Neuron (in vitro differentiated cells): ENCODE measurements around the gene FAM124A.

ENCODE experiments used
- H2AFZ ChIP-seq: one replicate; pipeline ENCODE4 v1.6.1; 2013; ENCODE audit warnings: low read depth, mild to moderate bottlenecking, inconsistent platforms, low read length, moderate library complexity
- H3K27me3 ChIP-seq: one replicate; pipeline ENCODE4 v1.6.1; 2013; ENCODE audit warnings: low read length; ENCODE audit not compliant: insufficient read depth
- H3K36me3 ChIP-seq: one replicate; pipeline ENCODE4 v1.6.1; 2013; ENCODE audit warnings: low read length; ENCODE audit not compliant: insufficient read depth
- H3K4me1 ChIP-seq: one replicate; pipeline ENCODE4 v1.6.1; 2013; ENCODE audit warnings: low read length; ENCODE audit not compliant: insufficient read depth
- H3K4me3 ChIP-seq: 2 replicates; pipeline ENCODE4 v1.5.1; 2013; ENCODE audit warnings: mild to moderate bottlenecking, low read length, moderate library complexity
- H3K9me3 ChIP-seq: one replicate; pipeline ENCODE4 v1.6.1; 2013; ENCODE audit warnings: low read length

Gene FAM124A, protein sequence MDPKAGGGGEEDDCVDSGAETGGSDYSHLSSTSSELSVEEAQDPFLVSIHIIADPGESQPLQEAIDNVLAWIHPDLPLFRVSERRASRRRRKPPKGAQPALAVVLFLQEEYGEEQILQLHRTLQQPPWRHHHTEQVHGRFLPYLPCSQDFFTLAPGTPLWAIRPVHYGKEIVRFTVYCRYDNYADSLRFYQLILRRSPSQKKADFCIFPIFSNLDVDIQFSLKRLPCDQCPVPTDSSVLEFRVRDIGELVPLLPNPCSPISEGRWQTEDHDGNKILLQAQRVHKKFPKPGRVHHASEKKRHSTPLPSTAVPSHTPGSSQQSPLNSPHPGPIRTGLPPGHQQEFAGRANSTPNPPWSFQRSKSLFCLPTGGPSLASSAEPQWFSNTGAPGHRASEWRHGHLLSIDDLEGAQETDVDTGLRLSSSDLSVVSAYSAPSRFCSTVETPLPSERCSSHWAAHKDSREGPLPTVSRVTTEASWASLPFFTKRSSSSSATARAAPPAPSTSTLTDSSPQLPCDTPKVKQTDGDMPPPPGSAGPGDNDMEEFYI

DNA sequence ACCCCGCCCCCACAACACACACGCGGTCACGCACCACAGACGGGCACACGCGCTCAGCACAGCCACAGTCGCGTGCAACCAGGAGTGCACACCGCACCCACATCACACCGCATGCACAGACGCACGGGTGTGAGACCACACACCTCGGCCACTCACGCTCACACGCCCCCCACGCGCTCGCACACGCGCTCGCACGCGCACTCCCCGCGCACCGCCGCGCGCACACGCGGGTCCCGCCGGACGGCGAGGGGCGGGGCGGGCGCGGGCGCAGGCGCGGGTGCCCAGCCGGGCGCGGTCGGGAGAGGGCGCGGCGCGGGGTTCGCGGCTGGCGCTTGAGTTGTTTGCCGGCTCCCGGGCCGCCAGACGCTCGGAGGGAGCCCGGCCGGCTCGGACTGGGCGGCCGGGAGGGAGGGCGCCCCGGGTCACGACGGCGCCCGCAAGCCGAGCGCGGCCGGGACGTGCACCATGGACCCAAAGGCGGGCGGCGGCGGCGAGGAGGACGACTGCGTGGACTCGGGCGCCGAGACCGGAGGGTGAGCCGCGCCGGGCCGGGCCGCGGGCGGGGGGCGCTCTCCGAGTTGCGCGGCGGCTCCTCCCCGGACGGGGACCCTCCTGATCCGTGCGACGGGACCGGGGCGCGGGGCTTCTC, at the start of gene FAM124A:
FAM124A (plus strand) TSS at position 362 of the 649 bp plus-strand sequence; CDS start at position 466, 104 bp downstream.
- H3K4me1 ChIP-seq: peaks cover 4% of the 10 kb centered on the region
- no peaks in the 10 kb centered on the region for H3K36me3 ChIP-seq
- no peaks in the 10 kb centered on the region for H3K9me3 ChIP-seq
- H2AFZ ChIP-seq: peak within 1 kb of the TSS; percentile 96
- H3K27me3 ChIP-seq: peaks cover 18% of the 10 kb centered on the region
- H3K4me3 ChIP-seq: peak within 1 kb of the TSS; percentile 51

DNA sequence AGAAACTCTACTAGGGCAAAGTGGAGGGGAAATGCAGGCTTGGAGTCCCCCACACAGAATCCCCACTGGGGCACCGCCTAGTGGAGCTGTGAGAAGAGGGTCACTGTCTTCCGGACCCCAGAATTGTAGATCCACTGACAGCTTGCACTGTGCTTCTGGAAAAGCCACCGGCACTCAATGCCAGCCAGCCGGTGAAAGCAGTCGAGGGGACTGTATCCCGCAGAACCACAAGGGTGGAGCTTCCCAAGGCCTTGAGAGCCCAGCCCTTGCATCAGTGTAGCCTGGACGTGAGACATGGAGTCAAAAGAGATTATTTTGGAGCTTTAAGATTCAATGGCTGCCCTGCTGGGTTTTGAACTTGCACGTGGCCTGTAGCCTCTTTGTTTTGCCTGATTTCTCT, 47.2 kb upstream of the FAM124A start:
- Histone ChIP-seq H3K4me1 (no peaks in the 10 kb centered on the region), H3K27me3 (peaks cover 5% of the 10 kb centered on the region), H3K4me3 (no peak overlapping the region), H3K9me3 (no peaks in the 10 kb centered on the region), H3K36me3 (no peaks in the 10 kb centered on the region), H2AFZ (no peak overlapping the region)

DNA sequence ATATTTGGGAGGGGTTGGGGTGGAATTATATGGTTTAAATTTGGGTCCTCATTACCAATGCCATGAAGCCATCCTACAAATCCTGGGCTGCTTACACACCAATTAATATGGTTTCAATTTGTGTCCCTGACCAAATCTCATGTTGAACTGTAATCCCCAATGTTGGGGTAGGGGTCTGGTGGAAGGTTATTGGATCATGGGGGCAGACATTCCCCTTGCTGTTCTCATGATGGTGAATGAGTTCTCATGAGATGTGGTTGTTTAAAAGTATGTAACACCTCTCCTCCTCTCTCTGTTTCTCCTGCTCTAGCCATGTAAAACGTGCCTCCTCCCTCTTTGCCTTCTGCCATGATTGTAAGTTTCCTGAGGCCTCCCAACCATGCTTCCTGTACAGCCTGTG, 46.6 kb upstream of the FAM124A start:
- Histone ChIP-seq H3K4me1 (no peaks in the 10 kb centered on the region), H3K36me3 (no peaks in the 10 kb centered on the region), H3K9me3 (no peaks in the 10 kb centered on the region), H3K27me3 (peaks cover 4% of the 10 kb centered on the region), H3K4me3 (no peak overlapping the region), H2AFZ (no peak overlapping the region)

DNA sequence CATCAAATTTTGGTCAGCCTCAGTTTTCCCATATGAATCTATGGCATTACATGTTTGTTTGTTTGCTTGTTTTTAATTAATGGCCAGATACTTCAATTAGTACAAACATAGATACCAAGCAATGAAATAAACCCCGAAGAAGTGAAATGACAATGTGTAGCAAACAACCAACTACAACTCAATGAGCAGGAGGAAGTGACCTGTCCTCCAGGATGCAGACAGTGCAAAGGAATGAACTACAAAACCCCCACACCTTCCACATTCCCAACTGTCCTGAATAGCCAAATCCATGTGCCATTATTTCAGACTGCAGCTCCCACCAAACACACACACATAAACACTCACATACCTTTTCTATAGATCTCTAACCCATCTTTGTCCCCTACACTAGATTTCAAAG, 45.0 kb upstream of the FAM124A start:
- H3K27me3 ChIP-seq: peaks cover 5% of the 10 kb centered on the region
- no peaks in the 10 kb centered on the region for H3K9me3 ChIP-seq
- H2AFZ ChIP-seq: no peak overlapping the region
- no peaks in the 10 kb centered on the region for H3K36me3 ChIP-seq
- no peak overlapping the region for H3K4me3 ChIP-seq
- no peaks in the 10 kb centered on the region for H3K4me1 ChIP-seq

DNA sequence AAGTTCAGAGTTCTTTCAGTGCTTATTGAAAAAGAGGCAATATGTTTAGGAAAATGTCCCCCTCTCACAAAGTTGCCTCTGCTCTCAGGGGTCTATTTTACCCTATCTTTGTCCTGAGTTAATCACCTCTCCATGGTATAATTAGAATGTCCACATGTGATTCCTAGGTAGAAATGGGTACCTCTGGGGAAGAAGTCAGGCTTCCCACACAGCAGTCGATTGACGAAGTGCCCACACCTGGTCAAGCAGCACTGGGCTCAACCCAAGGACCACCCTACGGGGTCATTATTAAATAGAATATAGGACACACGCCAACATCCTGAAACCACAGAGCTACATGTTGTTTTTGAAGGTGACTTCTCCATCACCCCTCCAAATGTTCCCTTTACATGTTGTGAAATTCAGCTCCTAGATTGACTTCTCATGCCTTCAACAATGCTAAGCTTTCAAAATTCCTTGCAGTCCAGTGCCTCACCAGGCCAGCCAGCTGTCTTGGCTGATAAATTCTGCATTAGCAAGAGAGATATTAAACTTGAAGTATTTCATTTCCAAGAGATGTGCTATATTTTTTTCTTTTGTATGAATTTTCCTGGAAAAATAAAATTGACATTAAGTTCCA, 43.6 kb upstream of the FAM124A start:
- H2AFZ ChIP-seq: no peak overlapping the region
- H3K4me1 ChIP-seq: no peaks in the 10 kb centered on the region
- H3K9me3 ChIP-seq: no peaks in the 10 kb centered on the region
- no peak overlapping the region for H3K4me3 ChIP-seq
- peaks cover 5% of the 10 kb centered on the region for H3K27me3 ChIP-seq
- H3K36me3 ChIP-seq: no peaks in the 10 kb centered on the region

DNA sequence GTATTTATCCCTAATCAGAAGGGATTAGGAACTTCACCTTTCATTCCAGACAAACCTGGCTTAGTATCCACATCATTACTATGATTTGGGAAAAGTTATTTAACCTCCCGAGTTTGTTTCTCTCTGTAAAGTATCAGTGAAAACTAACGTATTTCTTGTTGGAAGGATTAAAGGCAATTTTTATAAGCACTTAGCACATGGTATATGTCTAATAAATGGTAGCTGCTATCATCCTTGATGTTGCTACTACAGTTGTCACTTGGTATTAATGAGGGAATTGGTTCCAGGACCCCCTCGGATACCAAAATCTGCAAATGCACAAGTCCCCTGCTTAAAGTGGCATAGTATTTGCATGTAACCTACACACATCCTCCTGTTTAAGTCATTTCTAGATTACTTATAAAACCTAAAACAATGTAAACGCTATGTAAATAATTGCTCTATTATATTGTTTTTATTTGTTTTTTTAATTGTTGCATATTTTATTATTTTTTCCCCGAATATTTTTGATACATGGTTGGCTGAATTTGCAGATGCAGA, 42.7 kb upstream of the FAM124A start:
- Histone ChIP-seq H3K9me3 (no peaks in the 10 kb centered on the region), H2AFZ (no peak overlapping the region), H3K36me3 (no peaks in the 10 kb centered on the region), H3K4me3 (no peak overlapping the region), H3K27me3 (peaks cover 8% of the 10 kb centered on the region), H3K4me1 (no peaks in the 10 kb centered on the region)

DNA sequence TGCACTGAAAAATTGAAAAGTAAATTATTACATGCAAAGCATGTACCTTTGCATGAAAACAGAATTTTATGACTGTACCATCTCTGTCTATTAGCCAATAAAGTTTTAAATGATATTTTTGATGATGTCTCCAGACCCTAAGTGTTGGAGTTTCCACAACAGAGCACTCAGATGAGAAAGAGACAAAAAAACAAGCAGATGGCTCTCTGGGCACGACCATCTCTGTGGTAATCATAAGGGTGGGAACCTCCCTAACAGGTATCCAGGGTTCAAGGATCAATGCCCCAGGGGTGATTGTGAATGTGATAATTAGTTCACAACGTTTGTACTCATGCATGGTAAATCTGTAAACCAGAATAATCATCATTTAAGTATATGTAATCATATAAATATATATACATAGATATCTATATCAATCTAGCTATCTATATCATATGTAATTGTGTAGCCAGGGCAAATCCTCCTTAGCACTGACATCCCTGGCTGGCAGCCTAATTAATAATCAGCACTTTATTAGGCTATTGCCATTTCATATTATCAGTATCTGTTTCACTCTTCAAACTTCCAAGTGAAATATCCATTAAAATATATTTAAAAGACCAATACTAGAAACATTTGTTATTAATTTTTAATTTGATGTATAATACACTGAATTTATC, 41.2 kb upstream of the FAM124A start:
- no peak overlapping the region for H3K4me3 ChIP-seq
- H3K36me3 ChIP-seq: no peaks in the 10 kb centered on the region
- no peaks in the 10 kb centered on the region for H3K9me3 ChIP-seq
- H2AFZ ChIP-seq: no peak overlapping the region
- peaks cover 8% of the 10 kb centered on the region for H3K27me3 ChIP-seq
- no peaks in the 10 kb centered on the region for H3K4me1 ChIP-seq

DNA sequence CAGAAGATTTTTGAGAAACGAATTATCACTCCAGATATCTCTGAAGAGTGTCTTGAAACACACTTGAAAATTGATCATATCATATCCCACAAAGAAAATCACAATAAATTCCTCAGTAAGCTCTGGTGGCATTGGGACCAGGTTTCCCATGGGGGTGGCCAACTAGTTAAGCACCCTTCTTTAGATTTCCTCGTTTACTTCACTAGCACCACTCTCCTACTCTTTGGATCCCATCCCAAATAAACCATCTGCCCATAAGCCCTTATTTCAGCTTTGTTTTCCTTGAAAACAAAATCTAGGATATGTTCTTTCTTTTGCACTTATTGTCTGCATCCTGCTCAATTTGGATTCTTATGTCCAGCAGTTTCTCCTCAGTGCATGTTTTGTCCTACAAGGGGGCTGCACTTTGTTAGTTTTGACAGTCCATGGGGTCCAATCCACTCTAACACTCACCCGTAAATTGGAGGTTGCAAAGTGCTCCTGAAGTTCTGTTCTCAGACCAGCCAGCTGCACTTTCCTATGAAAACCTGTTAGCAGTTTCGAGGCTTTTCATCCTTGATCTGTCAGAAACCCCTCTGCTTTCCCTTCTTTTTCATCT, 40.3 kb upstream of the FAM124A start:
- no peak overlapping the region for H3K4me3 ChIP-seq

DNA sequence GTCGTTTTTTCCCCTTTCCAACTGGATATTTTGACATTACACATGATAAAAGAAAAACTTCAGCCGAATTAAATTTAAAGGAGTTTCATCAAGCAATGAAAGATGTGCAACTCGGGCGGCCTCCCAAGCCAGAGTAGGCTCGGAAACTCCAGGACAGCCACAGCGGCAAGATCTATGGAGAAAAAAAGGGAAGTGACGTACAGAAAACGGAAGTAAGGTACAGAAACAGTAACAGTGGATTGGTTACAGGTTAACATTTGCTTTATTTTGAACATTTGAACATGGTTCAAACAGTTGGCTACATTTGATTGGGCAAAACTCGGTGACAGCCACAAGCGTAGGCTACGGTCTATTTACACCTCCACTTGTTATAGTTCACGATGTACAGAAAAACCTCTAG, 30.5 kb upstream of the FAM124A start:
- no peaks in the 10 kb centered on the region for H3K36me3 ChIP-seq
- no peak overlapping the region for H2AFZ ChIP-seq
- no peak overlapping the region for H3K4me3 ChIP-seq
- H3K4me1 ChIP-seq: no peaks in the 10 kb centered on the region
- H3K27me3 ChIP-seq: peaks cover 4% of the 10 kb centered on the region
- no peaks in the 10 kb centered on the region for H3K9me3 ChIP-seq

More for the DNA sequence above, 40.3 kb upstream of the FAM124A start:
- no peaks in the 10 kb centered on the region for H3K9me3 ChIP-seq
- H3K36me3 ChIP-seq: no peaks in the 10 kb centered on the region
- H3K27me3 ChIP-seq: peaks cover 8% of the 10 kb centered on the region
- H2AFZ ChIP-seq: no peak overlapping the region
- H3K4me1 ChIP-seq: no peaks in the 10 kb centered on the region

DNA sequence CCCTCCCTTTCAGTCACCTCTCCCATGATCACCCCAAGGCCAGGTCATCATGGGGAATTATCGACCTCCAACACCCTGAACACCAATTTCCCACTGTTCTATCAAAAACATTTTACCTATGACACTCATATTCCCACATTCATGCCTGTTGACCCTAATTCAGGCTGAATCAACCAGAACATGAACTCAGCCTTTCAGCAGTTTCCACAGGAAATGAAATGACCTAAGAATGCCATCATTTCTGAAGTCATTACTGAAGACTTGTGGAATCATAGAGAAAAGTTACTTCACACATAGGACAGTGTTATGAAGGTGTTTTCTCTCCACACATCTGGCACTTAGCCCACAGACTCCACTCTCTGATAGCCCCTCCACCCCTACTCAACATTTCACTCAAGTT, 29.9 kb upstream of the FAM124A start:
- Histone ChIP-seq H3K4me1 (no peaks in the 10 kb centered on the region), H3K27me3 (peaks cover 4% of the 10 kb centered on the region)

DNA sequence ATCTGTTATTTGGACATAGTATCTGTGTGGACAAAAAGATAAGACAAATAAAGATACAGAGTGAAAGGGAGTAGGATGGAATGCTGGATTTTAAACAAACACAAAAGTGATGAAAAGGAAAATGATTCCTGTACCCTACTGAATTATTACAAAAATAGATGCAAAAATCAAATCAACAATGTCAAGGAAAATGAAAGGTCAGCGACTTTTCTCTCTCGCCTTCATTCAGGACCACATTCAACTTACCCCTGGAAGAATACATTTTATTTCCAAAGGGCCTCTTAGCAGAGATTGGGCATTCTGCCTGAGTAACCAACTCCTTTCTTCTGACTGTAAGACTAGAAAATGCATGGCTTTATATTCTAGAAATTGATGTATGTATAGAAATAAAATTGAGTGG, 28.8 kb upstream of the FAM124A start:
- Histone ChIP-seq H2AFZ (no peak overlapping the region), H3K27me3 (peaks cover 4% of the 10 kb centered on the region)

More for the DNA sequence above, 29.9 kb upstream of the FAM124A start:
- Histone ChIP-seq H2AFZ (no peak overlapping the region), H3K4me3 (no peak overlapping the region), H3K9me3 (no peaks in the 10 kb centered on the region), H3K36me3 (no peaks in the 10 kb centered on the region)

DNA sequence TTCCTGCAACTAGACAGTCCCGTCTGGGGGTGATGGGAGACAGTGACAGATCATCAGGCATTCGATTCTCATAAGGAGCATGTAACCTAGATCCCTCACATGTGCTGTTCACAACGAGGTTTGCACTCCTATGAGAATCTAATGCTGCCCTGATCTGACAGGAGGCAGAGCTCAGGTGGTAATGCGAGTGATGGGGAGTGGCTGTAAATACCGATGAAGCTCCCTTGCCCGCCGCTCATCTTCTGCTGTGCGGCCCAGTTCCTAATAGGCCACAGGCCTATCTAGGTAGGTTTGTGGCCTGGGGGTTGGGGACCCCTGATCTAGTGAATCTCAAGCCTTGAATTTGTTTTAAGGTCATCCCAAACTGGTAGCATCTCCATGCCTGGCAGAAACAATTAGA, 27.3 kb upstream of the FAM124A start:
- no peaks in the 10 kb centered on the region for H3K4me1 ChIP-seq
- H2AFZ ChIP-seq: no peak overlapping the region
- peaks cover 2% of the 10 kb centered on the region for H3K9me3 ChIP-seq
- H3K27me3 ChIP-seq: peaks cover 4% of the 10 kb centered on the region
- H3K36me3 ChIP-seq: no peaks in the 10 kb centered on the region
- no peak overlapping the region for H3K4me3 ChIP-seq

More for the DNA sequence above, 28.8 kb upstream of the FAM124A start:
- Histone ChIP-seq H3K4me1 (no peaks in the 10 kb centered on the region), H3K9me3 (no peaks in the 10 kb centered on the region), H3K4me3 (no peak overlapping the region), H3K36me3 (no peaks in the 10 kb centered on the region)
